Measurements from ENCODE around the gene MPZL2.

MPZL2 gene

DNA sequence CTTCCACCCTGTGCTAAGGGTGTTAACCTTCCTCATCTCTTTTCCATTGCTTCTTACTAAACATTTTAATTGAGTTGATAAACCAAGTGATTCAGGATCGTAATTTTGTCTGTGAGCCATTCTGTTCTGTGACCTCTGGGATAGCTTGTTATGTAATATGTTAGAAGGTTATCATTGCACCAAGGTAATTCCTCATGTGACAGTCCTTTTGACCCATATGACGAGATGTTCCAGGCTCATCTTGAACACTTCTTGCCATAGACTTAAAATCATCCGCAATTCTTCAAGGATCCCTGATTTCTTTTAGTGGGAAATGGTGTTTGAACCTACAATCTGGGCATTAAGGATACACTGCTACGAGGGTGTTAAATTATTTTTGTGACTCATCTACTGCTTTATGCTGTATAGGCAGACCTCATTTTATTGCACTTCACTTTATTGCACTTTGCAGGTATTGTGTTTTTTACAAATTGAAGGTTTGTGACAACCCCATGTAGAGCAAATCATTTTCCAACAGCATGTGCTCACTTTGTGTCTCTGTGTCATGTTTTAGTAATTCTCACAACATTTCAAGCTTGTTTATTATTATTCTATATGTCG, 19.0 kb upstream of the MPZL2 start:
- no peak for DNase-seq (ENCODE audit: low spot score)

DNA sequence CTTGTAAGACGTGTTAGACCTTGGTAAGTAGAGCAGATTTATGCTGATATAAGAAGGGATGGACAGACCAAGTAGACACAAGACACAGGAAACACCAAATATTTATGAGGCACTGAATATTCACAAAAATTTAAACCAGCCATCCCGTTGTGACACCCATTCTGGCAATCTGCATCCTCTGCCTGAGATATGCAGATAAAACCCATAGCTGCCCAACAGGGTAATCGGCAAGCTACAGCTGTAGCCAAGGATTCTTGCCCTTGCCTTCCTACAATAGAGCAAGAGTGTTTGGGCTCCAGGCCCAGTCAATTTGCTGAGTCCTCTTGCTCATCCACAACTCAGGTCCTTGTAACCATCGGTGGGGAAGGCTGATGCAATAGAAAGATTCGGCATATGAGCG, 18.5 kb upstream of the MPZL2 start:
- DNase-seq (ENCODE audit: low spot score), result no peak

- DNase-seq (ENCODE audit: low spot score), result no peak
Observed at GRCh38 chr11:118281284-118281683, 17.2 kb upstream of the MPZL2 start.

DNA sequence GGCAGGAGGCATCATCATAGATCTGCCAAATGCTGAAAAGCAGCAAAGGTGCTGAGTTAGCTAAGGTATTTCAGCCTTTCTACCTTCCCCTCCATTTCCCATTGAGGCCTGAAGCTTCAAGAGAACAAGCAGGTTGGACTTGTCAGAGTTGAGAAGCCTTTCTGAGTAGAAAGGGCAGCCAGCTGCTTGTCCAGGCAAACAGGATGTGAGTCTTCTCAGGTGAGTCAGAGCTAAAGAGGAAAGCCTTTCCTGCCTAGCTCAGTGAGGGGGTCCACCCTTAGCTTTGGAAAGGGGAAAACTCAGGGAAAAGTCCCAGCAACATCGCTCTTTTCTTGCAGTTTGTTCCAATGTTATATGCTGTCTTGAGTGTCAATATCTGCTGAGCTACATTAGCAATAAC, 13.2 kb upstream of the MPZL2 start:
- DNase-seq (ENCODE audit: low spot score), result no peak

- DNase-seq (ENCODE audit: low spot score), result no peak
Observed at GRCh38 chr11:118276422-118276821, 12.3 kb upstream of the MPZL2 start.

DNA sequence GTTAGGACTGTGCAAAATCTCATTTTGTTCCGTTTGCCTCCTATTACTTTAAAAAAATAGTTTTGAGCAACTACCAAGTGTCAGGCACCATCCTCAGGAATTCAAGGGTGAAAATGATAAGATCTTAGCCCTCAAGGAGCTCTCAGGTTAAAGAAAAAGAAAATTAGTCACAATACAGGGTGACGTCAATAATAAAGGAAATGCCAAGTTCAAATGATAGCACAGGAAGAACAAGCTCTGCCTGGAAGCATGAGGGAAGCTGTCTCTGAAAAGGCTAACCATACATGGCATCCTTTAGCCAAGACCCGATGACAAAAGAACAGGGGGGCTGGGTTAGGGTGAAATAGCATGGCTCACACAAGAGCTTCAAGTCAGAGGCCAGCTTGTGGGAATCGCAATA, 11.1 kb upstream of the MPZL2 start:
- DNase-seq (ENCODE audit: low spot score), result no peak

DNA sequence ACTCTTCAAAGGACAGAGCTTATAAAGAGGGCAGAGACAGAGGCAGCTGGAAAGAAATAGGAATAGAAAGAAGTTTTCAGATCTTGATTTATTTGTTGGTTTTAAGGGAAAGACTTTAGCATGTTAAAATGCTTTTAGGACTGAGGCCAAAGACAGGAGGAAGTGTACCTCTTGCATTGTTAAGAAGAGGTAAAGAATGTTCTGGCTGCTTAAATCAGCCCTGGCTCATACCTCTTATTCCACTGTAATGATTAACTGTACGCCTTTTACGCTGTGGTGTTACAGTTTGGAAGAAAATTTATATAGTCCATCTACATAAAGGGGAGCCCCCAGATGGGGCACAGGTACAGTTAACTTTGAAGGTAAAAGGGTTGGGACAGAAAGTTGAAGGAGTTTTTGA, 10.1 kb upstream of the MPZL2 start:
- DNase-seq (ENCODE audit: low spot score), result no peak

DNA sequence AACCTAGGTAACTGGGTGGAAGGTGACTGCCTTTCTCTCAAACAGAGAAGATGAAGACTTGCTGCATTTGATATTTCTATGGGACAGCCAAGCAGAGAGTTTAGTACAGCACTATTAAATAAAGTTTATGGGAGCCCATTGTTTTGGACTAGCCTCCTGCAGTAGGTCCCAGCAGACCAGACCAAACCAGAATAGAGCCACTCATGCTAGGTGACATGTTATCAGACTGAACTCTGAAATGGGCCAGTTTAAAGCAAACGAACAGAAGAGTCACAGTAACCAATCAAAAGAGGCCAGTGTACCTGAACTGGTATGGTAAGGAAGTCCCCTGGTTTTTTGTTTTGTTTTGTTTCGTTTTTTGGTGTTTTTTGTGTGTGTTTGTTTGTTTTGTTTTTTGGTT, 7.9 kb upstream of the MPZL2 start:
- no peak for DNase-seq (ENCODE audit: low spot score)

DNA sequence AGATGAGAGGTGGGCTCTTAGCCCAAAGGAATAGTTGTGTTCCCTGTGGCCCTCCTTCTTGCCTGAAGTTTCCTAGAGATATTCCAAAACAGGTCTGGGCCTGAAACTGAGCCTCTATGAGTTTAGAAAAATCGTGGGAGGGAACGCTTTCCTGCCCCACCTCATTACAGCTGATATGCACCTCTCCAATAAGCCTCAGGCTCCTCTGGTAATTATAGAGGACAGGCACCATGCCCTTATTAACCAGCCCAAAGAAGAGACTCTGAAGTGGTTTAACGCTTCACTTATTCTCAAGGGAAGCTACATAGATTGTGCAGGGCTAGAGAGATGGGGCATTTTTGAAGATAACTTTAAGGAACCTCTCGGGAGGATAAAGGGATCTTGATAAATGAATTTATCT, 3.4 kb upstream of the MPZL2 start:
- DNase-seq (ENCODE audit: low spot score), result no peak

DNA sequence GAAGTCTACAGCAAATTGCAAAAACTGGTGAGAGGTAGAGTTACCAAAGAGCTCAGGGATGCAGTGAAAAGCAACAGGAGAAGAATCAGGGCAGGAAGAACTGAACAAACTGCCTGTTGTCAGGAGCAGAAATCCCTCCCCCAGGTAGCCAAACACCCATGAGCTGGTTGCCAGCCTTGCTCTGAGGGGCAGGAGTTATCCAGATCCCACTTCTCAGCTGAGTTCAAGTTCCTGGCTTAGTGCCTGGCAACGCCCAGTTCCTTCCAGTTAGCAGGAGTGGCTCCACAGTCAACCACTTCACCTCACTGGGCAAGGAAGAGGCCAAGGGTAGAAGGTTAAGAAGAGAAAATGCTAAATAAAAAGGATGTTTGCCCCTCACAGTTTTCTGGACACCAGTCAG, 1.9 kb upstream of the MPZL2 start:
- DNase-seq (ENCODE audit: low spot score), result no peak

DNA sequence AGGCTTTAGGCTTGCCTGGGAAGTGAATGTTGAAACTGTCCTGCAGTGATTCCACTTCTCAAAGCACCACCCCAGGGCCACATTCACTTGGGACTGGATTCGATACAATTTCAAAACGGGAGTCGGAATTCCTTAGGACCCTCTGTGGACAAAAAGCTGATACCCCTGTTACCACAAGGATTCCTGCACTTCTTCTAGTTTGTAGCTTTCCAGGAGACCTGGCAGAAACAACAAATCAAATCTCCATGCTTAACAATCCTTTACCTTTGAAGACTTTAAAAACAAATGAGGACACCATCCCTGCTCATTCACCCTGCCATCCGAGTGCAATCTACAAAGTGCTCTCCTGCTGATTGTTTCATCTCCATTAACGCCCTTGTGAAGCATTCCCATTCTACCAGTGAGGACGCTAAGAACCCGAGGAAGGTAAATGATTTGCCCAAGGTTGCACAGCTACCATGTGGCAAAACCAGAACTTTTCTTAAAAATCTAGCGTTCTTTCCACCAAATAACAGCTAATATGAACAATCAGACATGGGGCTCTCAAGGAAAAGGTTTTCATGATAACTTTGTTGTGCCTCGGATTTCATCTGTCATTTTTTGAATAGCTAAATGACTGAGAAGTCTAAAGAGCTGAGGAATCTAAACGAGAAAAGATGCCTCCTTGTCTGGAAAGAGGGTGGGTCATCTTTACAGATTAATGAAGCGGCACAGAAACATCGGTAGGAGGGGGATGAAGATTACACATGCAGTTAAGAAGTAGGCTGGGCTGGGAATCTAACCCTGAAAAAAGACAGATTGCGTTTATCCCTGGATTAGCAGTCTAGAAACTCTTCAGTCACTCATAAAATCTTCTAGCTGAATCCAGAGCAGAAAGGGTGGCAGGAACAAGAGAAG, 720 bp upstream of the MPZL2 start:
- no peak for DNase-seq (ENCODE audit: low spot score)

DNA sequence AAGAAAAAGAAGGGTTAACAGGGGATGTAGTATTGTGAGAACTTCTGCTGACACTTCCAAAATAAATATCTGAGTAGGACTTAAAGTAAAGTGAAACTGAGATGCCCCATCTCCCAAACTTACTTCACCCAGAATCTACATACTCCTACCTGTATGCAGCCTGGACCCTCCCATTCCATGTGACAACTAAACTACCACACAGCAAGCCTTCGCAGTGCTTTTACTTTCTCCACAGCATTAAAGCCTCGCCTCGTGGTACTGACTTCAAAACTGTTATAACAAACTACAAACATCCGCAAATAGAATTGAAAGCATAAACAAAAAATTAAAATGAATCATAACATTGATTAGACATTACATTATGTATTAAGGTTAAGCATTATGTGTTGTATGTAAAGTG, 985 bp downstream of the MPZL2 start:
- no peak for DNase-seq (ENCODE audit: low spot score)

GRCh38 chr11:118260353-118260752, 3.7 kb downstream of the MPZL2 start:
- no peak for DNase-seq (ENCODE audit: low spot score)

DNA sequence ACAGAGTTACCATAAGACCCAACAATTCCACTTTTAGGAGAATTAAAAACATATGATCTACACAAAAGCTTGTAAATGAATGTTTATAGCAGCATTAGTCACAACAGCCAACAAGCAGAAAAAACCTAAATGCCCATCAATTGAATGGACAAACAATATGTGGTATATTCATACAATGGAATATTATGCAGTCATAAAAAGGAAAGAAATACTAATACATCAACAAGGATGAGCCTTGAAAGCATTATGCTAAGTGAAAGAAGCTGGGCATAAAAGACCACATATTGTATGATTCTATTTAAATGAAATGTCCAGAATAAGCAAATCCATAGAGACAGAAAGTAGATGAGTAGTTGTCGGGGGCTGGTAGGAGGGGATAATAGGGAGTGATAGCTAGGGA, 5.0 kb downstream of the MPZL2 start:
- DNase-seq (ENCODE audit: low spot score), result no peak

DNA sequence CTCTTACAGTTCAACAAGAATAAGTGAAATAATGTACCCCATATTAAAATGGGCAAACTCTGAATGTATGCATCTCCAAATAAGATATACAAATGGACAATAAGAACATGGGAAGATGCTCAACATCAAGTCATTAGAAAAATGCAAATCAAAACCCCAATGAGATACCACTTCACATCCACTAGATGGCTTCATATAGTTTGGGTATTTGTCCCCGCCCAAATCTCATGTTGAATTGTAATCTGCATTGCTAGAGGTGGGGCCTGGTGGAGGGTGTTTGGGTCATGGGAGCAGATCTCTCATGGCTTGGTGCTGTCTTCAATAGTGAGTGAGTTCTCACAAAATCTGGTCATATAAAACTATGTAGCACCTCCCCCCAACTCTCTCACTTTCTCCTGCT, 5.7 kb downstream of the MPZL2 start:
- no peak for DNase-seq (ENCODE audit: low spot score)

GRCh38 chr11:118252688-118253087, 11.4 kb downstream of the MPZL2 start:
- no peak for DNase-seq (ENCODE audit: low spot score)

DNA sequence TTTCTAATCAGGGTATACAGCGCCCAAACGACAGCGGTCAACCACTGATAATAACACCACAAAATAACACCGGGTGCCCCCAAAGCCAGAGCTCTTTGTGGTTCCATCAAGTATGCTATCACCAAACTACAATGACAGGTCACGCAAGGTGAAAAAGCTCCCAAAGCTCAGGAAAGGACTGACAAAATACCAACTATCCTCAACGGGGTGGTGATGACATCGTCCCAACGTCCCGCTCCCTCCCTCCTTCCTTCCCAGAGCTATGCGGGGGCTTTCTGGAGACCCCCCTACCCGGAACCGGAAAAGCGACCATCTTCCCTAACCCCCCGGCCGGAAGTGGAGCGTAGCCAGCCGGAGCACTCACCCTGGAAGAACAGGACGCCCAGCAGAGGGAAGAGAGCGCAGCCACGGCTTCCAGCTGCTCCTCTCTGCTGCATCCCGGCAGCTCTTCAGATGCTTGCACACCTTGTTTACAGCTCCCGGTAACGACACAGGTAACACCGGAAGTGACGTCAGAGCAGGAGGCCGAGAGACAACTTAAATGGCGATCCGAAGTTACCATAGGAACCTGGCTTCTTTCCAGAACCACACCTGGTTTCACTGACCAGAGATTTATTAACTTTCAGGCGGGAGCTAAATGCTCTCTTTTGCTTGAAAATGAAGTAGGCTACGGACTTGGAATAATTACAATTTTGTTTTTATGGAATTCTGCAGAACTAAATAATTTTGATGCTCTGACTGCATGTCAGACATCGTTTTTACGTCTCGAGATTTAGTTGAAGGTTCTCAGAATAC, 12.0 kb downstream of the MPZL2 start, which contains the start of gene MPZL3:
Gene MPZL3 (minus strand): TSS at position 508 of the 795 bp plus-strand sequence. CDS start 71 bp downstream, at position 437.
- DNase-seq (ENCODE audit: low spot score), result peak; percentile 70

GRCh38 chr11:118247041-118247440, 17.1 kb downstream of the MPZL2 start:
- no peak for DNase-seq (ENCODE audit: low spot score)

GRCh38 chr11:118245936-118246562, 18.0 kb downstream of the MPZL2 start:
- DNase-seq (ENCODE audit: low spot score), result no peak

GRCh38 chr11:118243993-118244762, 19.9 kb downstream of the MPZL2 start:
- DNase-seq (ENCODE audit: low spot score), result no peak

DNA sequence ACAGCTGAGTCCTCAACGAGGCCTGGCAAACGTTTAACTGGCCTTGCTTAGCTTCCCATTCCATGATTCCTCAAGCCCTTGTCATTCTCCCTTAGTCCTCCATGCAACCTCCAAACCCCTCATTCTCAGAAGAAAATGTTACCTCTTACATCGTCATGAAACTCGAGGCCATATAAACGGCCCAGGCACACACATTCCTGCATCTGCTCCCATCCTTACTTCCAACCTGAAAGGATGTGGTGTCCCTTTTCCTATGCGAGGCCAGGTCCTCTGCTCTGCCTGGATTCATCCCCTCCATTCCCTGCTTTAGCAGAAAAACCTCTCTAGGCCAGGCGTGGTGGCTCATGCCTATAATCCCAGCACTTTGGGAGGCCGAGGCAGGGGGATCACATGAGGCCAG, 20.9 kb downstream of the MPZL2 start:
- DNase-seq (ENCODE audit: low spot score), result no peak

DNA sequence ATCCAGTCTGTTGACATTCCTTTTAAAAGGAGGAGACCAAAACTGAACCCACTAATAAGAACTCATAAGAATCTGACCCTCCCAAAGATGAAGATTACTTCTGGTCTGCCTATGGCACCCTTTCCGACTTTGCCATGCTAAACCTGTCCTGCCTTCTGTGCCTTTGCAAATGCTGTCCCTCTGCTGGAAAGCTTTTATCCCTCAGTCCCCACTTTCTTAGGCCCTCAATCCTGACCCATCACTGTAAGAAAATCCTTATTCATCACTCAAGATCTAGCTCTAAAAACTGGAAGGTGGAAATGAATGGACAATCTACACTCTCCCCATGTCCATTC, 22.4 kb downstream of the MPZL2 start:
- no peak for DNase-seq (ENCODE audit: low spot score)

All from hematopoietic multipotent progenitor cell treated with erythropoietin and hydrocortisone succinate and interleukin-3 and kit ligand, for 15 days (in vitro differentiated cells).